Psoas muscle (tissue), 8 donors: ENCODE results near the gene SETD5. TPM values are rescaled to one million over a fixed set of nuclear protein-coding genes. Genes with fewer than 3 reads are reported as not detected.
"Not testable (repeated sequence)": the region's sequence is repeated elsewhere in the genome, so short reads cannot be mapped to it uniquely, and the experiment has no call there.

Experiments used
- ATAC-seq, 4 donors: fragments of 200-7000 bp; cut with Tn5 transposase; one replicate each; pipeline ENCODE4 v1.9.1; 2020; ENCODE audit warnings: moderate library complexity in 3 of 4, mild to moderate bottlenecking in 2 of 4
- DNase-seq, 2 donors: peaks; one replicate each; pipeline ENCODE4 v3.0.0-alpha.2; 2020
- H3K27ac ChIP-seq: fragments of 200-600 bp; one replicate; pipeline ENCODE4 v1.8.0; 2022
- H3K27me3 ChIP-seq, 3 donors: fragments of 200-600 bp in 1 of 3; one replicate each; pipeline versions ENCODE4 v1.6.1 to v1.8.0; 2013 to 2022; ENCODE audit warnings: low read length in 2 of 3, mild to moderate bottlenecking in 2 of 3, moderate library complexity in 1 of 3; ENCODE audit not compliant: insufficient read depth in 3 of 3
- H3K36me3 ChIP-seq, 2 donors: fragments of 200-600 bp in 1 of 2; one replicate each; pipeline versions ENCODE4 v1.6.1 to v1.8.0; 2013 to 2022; ENCODE audit warnings: low read depth in 1 of 2, mild to moderate bottlenecking in 1 of 2, moderate library complexity in 1 of 2; ENCODE audit not compliant: insufficient read depth in 1 of 2
- H3K4me1 ChIP-seq: fragments of 200-600 bp; one replicate; pipeline ENCODE4 v1.8.0; 2022
- H3K4me3 ChIP-seq: fragments of 200-600 bp; one replicate; pipeline ENCODE4 v1.8.0; 2022; ENCODE audit warnings: mild to moderate bottlenecking
- H3K9me3 ChIP-seq: fragments of 200-600 bp; one replicate; pipeline ENCODE4 v1.8.0; 2022
- CTCF ChIP-seq: fragments of 200-600 bp; IDR thresholded peaks from one replicate; pipeline ENCODE4 v1.8.0; 2022; ENCODE audit warnings: antibody characterized with exemption
- WGBS, 3 donors: extraction: QIAGEN DNeasy Blood & Tissue Kit; methylation state at CpG; one replicate each; pipeline versions ENCODE4 v1.1.6 to v1.1.7; 2013; 5-methylcytosine and 5-hydroxymethylcytosine counted together
- intact Hi-C, 2 donors: fragments of 100-400 bp; cut with DNase I; formaldehyde crosslinking; loops; one replicate each; pipeline versions ENCODE4 v1.11.0 to v1.14.2; 2022
- polyA plus RNA-seq, 3 donors: library from polyadenylated mRNA; stranded (reverse); fragments of 200-250 nt; gene quantifications; one replicate each; pipeline ENCODE4 v1.2.3, GENCODE V29; 2013
- total RNA-seq, 4 donors: library from RNA; stranded (reverse); fragmentation: NEBNext Ultra II Directional in 2 of 4; extraction: Animal tissue kit (Norgen Biotek cat#: 25700) in 2 of 4; gene quantifications; one replicate each; pipeline versions ENCODE4 v1.2.1 to v1.2.4, GENCODE V29; 2021 to 2023
- donor health status: healthy with polysubstance abuse.
- donor health status: DM: no; HTN: no; CAD: no; lungs with moderate emphysema.
- donor health status: Bipolar disorder and iron deficiency.
- donor health status: healthy.
- donor health status: DM: yes; HTN: yes; CAD: no.
- donor health status: DM: no; HTN: no; CAD: no.
- donor health status: DM: no; HTN: no; CAD: no.
- donor health status: DM: yes; HTN: yes; CAD: no.

The SETD5 gene
- total and polyA plus RNA-seq, 7 donors, result 12.8 to 69.3 (median 58.3) TPM

GRCh38 chr3:9480265-9480664, 82.8 kb downstream of the SETD5 start:
- Histone ChIP-seq H3K4me3 (no peak overlapping the region), H3K36me3 (peaks cover 13 to 85% of the 10 kb centered on the region in 2 donors), H3K4me1 (no peaks in the 10 kb centered on the region), H3K9me3 (no peaks in the 10 kb centered on the region), H3K27ac (no peak overlapping the region), H3K27me3 (no peaks in the 10 kb centered on the region)
- 95 to 98% (median 97%) methylated on average over 1 of the region's 1 CpG for WGBS, 3 donors
- no peak for ATAC-seq
- DNase-seq, result no peak
- TF ChIP-seq CTCF, result no peak
- intact Hi-C loops, result no loop called here

- H3K36me3 ChIP-seq, result peaks cover 3 to 40% of the 10 kb centered on the region in 2 donors
- peaks cover 9% of the 10 kb centered on the region for H3K9me3 ChIP-seq
- intact Hi-C loops, result no loop called here
- no peaks in the 10 kb centered on the region for H3K27me3 ChIP-seq
- DNase-seq (no peak), ATAC-seq (no peak)
- no peak overlapping the region for H3K27ac ChIP-seq
- H3K4me3 ChIP-seq, result no peak overlapping the region
- no peak for TF ChIP-seq CTCF
- 95 to 100% (median 98%) methylated on average over 1 of the region's 1 CpG for WGBS, 3 donors
- no peaks in the 10 kb centered on the region for H3K4me1 ChIP-seq
Observed at GRCh38 chr3:9485248-9485647, 87.8 kb downstream of the SETD5 start.

GRCh38 chr3:9491506-9491905, 94.1 kb downstream of the SETD5 start:
- intact Hi-C loops, result no loop called here
- Histone ChIP-seq H3K27ac (no peak overlapping the region), H3K4me1 (no peaks in the 10 kb centered on the region), H3K27me3 (no peaks in the 10 kb centered on the region), H3K36me3 (no peaks in the 10 kb centered on the region), H3K4me3 (no peak overlapping the region), H3K9me3 (peaks cover 9% of the 10 kb centered on the region)
- 26 to 41% (median 27%) methylated on average over 3 of the region's 3 CpGs for WGBS, 3 donors
- TF ChIP-seq CTCF, result no peak
- no peak for ATAC-seq
- DNase-seq, result no peak

- H3K4me1 ChIP-seq, H3K27ac ChIP-seq, DNase-seq, H3K36me3 ChIP-seq, H3K4me3 ChIP-seq, H3K9me3 ChIP-seq, H3K27me3 ChIP-seq, intact Hi-C loops, ATAC-seq: not testable (repeated sequence)
- 92 to 94% (median 93%) methylated on average over 15 of the region's 15 CpGs for WGBS, 3 donors
Observed at GRCh38 chr3:9494036-9494435, 96.6 kb downstream of the SETD5 start.

- ATAC-seq (no peak), DNase-seq (no peak)
- Histone ChIP-seq H3K27me3 (peaks cover 0 to 23% (median 10%) of the 10 kb centered on the region in 3 donors), H3K4me3 (no peak overlapping the region), H3K36me3 (no peaks in the 10 kb centered on the region), H3K9me3 (no peaks in the 10 kb centered on the region), H3K4me1 (no peaks in the 10 kb centered on the region), H3K27ac (no peak overlapping the region)
- WGBS, 3 donors, result 75 to 78% (median 75%) methylated on average over 6 of the region's 6 CpGs
- no peak for TF ChIP-seq CTCF
- intact Hi-C loops, result no loop called here
Observed at GRCh38 chr3:9496893-9497292, 99.5 kb downstream of the SETD5 start.
